Colonic mucosa (tissue), 4 donors: ENCODE results near the gene COPE. TPM values are rescaled to one million over a fixed set of nuclear protein-coding genes. Genes with fewer than 3 reads are reported as not detected.

ENCODE experiments used
- DNase-seq: peaks from one replicate; pipeline ENCODE4 v3.0.0-alpha.2; 2020
- H3K27ac ChIP-seq: fragments of 200-600 bp; one replicate; pipeline ENCODE4 v1.8.0; 2021
- H3K27me3 ChIP-seq: fragments of 200-600 bp; one replicate; pipeline ENCODE4 v1.8.0; 2021
- H3K36me3 ChIP-seq: fragments of 200-600 bp; one replicate; pipeline ENCODE4 v1.8.0; 2021
- H3K4me1 ChIP-seq: fragments of 200-600 bp; one replicate; pipeline ENCODE4 v1.8.0; 2021; ENCODE audit warnings: mild to moderate bottlenecking
- H3K4me3 ChIP-seq: fragments of 200-600 bp; one replicate; pipeline ENCODE4 v1.8.0; 2021
- H3K9ac ChIP-seq, 2 donors: one replicate each; pipeline ENCODE4 v1.7.0; 2013; ENCODE audit warnings: control low read depth in 2 of 2, low read depth in 2 of 2, low read length in 2 of 2
- H3K9me3 ChIP-seq: fragments of 200-600 bp; one replicate; pipeline ENCODE4 v1.8.0; 2021
- intact Hi-C: fragments of 100-400 bp; cut with DNase I; formaldehyde crosslinking; loops from one replicate; pipeline ENCODE4 v1.14.1; 2022
- total RNA-seq, 2 donors: library from RNA; stranded (reverse); fragmentation: NEBNext Ultra II Directional in 1 of 2; extraction: Animal tissue kit (Norgen Biotek cat#: 25700) in 1 of 2; gene quantifications; one replicate each; pipeline ENCODE4 v1.2.1, GENCODE V29; 2021
- TF ChIP-seq, protein P1 (sequence below): fragments of 200-600 bp; IDR thresholded peaks from one replicate; pipeline ENCODE4 v1.8.0; 2022; ENCODE audit warnings: antibody characterized with exemption, mild to moderate bottlenecking
- donor health status: healthy.
- donor health status: DM: no; HTN: no; CAD: no.
- donor health status: DM: no; HTN: no; CAD: no.

COPE gene
- total RNA-seq, 2 donors from 2014 or later = 218 to 295 TPM

DNA sequence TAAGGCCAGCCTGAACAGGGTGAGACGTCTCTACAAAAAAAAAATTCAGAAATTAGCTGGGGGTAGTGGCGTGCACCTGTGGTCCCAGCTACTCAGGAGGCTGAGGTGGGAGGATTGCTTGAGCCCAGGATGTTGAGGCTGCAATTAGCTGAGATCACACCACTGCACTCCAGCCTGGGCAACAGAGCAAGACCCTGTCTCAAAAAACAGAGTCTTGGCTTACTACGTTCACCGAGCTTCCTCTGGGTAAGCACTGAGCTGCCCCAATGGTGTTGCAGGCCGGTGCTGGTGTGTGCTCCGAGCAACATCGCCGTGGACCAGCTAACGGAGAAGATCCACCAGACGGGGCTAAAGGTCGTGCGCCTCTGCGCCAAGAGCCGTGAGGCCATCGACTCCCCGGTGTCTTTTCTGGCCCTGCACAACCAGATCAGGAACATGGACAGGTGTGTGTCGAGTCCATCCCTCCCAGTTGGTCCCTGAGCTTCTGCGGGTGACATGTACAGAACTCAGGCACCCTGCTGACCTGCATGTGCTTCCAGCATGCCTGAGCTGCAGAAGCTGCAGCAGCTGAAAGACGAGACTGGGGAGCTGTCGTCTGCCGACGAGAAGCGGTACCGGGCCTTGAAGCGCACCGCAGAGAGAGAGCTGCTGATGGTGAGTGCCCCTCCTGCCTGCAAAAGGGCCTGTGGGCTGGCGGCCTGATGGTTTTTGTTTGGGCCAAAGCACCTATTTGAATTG is 63.4 kb downstream of the COPE start:
- Histone ChIP-seq H3K36me3 (peaks cover 50% of the 10 kb centered on the region), H3K9ac (no peak overlapping the region), H3K9me3 (no peaks in the 10 kb centered on the region), H3K27me3 (no peaks in the 10 kb centered on the region), H3K4me1 (no peaks in the 10 kb centered on the region), H3K4me3 (no peak overlapping the region), H3K27ac (no peak overlapping the region)
- no peak for DNase-seq
- intact Hi-C loops = no loop called here
- TF ChIP-seq, protein P1, sequence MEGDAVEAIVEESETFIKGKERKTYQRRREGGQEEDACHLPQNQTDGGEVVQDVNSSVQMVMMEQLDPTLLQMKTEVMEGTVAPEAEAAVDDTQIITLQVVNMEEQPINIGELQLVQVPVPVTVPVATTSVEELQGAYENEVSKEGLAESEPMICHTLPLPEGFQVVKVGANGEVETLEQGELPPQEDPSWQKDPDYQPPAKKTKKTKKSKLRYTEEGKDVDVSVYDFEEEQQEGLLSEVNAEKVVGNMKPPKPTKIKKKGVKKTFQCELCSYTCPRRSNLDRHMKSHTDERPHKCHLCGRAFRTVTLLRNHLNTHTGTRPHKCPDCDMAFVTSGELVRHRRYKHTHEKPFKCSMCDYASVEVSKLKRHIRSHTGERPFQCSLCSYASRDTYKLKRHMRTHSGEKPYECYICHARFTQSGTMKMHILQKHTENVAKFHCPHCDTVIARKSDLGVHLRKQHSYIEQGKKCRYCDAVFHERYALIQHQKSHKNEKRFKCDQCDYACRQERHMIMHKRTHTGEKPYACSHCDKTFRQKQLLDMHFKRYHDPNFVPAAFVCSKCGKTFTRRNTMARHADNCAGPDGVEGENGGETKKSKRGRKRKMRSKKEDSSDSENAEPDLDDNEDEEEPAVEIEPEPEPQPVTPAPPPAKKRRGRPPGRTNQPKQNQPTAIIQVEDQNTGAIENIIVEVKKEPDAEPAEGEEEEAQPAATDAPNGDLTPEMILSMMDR = no peak

DNA sequence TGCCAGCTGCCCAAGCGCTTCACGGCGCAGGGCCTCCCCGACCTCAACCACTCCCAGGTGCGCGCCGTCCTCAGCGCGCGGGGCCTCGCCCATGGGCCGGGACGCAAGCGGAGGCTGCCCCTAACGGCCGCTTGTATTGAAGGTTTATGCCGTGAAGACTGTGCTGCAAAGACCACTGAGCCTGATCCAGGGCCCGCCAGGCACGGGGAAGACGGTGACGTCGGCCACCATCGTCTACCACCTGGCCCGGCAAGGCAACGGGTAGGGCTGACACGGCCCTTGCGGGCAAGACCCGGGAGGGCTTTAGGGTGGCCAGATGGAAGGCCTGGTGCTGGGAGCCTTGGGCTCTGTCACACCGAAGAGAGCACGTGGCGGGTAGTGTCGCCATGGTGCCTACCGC is 64.2 kb downstream of the COPE start:
- intact Hi-C loops = no loop called here
- no peaks in the 10 kb centered on the region for H3K9me3 ChIP-seq
- H3K27ac ChIP-seq = no peak overlapping the region
- H3K4me1 ChIP-seq = no peaks in the 10 kb centered on the region
- H3K36me3 ChIP-seq = peaks cover 50% of the 10 kb centered on the region
- TF ChIP-seq, protein P1 = no peak
- DNase-seq = no peak
- no peak overlapping the region for H3K4me3 ChIP-seq
- H3K27me3 ChIP-seq = no peaks in the 10 kb centered on the region
- H3K9ac ChIP-seq = no peak overlapping the region

DNA sequence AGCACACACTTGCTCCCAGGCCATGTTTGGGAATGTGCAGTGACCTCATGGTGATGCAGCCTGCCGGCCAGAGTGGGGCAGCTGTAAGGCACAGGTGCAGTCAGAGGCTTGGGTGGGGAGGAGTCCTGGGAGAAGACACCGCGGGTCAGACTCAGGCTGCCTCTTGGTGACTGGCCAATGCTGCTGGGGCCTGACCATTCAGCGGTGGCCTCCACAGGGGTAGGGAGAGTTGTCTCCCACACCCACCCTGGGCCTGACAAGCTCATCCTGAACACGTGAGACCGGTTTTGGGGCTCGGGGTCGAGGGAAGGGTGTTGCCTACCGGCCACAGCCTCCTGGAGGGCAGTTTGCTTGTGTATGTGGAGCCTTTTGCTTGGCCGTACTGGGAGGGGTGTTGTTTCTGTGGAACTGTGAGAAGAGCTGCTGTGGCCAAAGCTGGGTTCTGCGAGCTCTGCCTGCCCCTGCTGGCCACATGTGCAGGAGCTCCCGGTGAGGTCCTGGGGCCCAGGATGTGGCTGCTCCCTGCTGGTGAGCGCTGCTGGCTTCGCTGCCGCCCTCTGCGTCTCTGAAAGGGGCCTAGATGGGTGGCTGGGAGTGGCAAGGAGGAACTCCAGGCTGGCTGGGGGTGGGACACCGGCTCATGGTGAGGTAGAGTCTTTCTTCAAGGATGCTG is 65.3 kb downstream of the COPE start:
- peaks cover 45% of the 10 kb centered on the region for H3K36me3 ChIP-seq
- H3K4me3 ChIP-seq = no peak overlapping the region
- no peaks in the 10 kb centered on the region for H3K4me1 ChIP-seq
- H3K9me3 ChIP-seq = no peaks in the 10 kb centered on the region
- H3K27ac ChIP-seq = no peak overlapping the region
- TF ChIP-seq, protein P1 = no peak
- no peak overlapping the region for H3K9ac ChIP-seq
- intact Hi-C loops = no loop called here
- no peak for DNase-seq
- no peaks in the 10 kb centered on the region for H3K27me3 ChIP-seq

GRCh38 chr19:18852648-18853047 is 66.5 kb downstream of the COPE start:
- Histone ChIP-seq H3K9ac (no peak overlapping the region), H3K27ac (no peak overlapping the region), H3K27me3 (no peaks in the 10 kb centered on the region), H3K4me1 (peaks cover 5% of the 10 kb centered on the region), H3K36me3 (peaks cover 47% of the 10 kb centered on the region), H3K9me3 (no peaks in the 10 kb centered on the region), H3K4me3 (no peak overlapping the region)
- intact Hi-C loops = no loop called here
- TF ChIP-seq, protein P1 = no peak
- DNase-seq = no peak

- DNase-seq = no peak
- peaks cover 8% of the 10 kb centered on the region for H3K4me1 ChIP-seq
- H3K27ac ChIP-seq = no peak overlapping the region
- no peak overlapping the region for H3K9ac ChIP-seq
- H3K4me3 ChIP-seq = no peak overlapping the region
- TF ChIP-seq, protein P1 = no peak
- H3K9me3 ChIP-seq = no peaks in the 10 kb centered on the region
- no peaks in the 10 kb centered on the region for H3K27me3 ChIP-seq
- intact Hi-C loops = no loop called here
- peaks cover 39% of the 10 kb centered on the region for H3K36me3 ChIP-seq
Measured at GRCh38 chr19:18851673-18852325, 67.4 kb downstream of the COPE start.
